DOHH2 (cell line): Measurements from ENCODE around the gene PXK.

Experiments used
- H3F3A ChIP-seq: fragments of 200-600 bp; sonication (generic), shearing (Covaris generic); 2 replicates; pipeline ENCODE4 v1.6.0; 2016; ENCODE audit warnings: antibody characterized with exemption, mild to moderate bottlenecking; ENCODE audit not compliant: control insufficient read depth, insufficient read depth
- H3K27ac ChIP-seq: fragments of 200-600 bp; sonication (generic); 2 replicates; pipeline ENCODE4 v1.5.1; 2014; ENCODE audit warnings: low read depth, mild to moderate bottlenecking, low read length, moderate library complexity
- H3K27me3 ChIP-seq: fragments of 200-600 bp; sonication (generic); 2 replicates; pipeline ENCODE4 v1.6.1; 2014; ENCODE audit warnings: mild to moderate bottlenecking, low read length, mixed read lengths; ENCODE audit not compliant: control insufficient read depth
- H3K36me3 ChIP-seq: fragments of 200-600 bp; sonication (generic); 2 replicates; pipeline ENCODE4 v1.6.1; 2014; ENCODE audit warnings: mild to moderate bottlenecking, low read length, moderate library complexity, mixed read lengths; ENCODE audit not compliant: control insufficient read depth
- H3K4me1 ChIP-seq: fragments of 200-600 bp; sonication (generic); 2 replicates; pipeline ENCODE4 v1.6.1; 2014; ENCODE audit warnings: mild to moderate bottlenecking, low read length, mixed read lengths; ENCODE audit not compliant: control insufficient read depth
- H3K4me2 ChIP-seq: fragments of 200-600 bp; sonication (generic); 2 replicates; pipeline ENCODE4 v1.6.0; 2014; ENCODE audit warnings: mild to moderate bottlenecking, low read length, moderate library complexity
- H3K4me3 ChIP-seq: fragments of 200-600 bp; sonication (generic); 2 replicates; pipeline ENCODE4 v1.5.1; 2014; ENCODE audit warnings: mild to moderate bottlenecking, low read length, mixed read lengths
- H3K79me2 ChIP-seq: fragments of 200-600 bp; sonication (generic); 2 replicates; pipeline ENCODE4 v1.6.1; 2014; ENCODE audit warnings: mild to moderate bottlenecking, low read length, mixed read lengths; ENCODE audit not compliant: control insufficient read depth
- H3K9me2 ChIP-seq: fragments of 200-600 bp; sonication (generic); replicated peaks from 2 replicates; pipeline ENCODE4 v1.6.1; 2014; ENCODE audit warnings: mild to moderate bottlenecking, low read length, mixed read lengths; ENCODE audit not compliant: control insufficient read depth
- H3K9me3 ChIP-seq: fragments of 200-600 bp; sonication (generic); 2 replicates; pipeline ENCODE4 v1.6.1; 2014; ENCODE audit warnings: antibody characterized with exemption, low read length, mixed read lengths; ENCODE audit not compliant: control insufficient read depth, insufficient read depth
- H4K20me1 ChIP-seq: fragments of 200-600 bp; sonication (generic); 2 replicates; pipeline ENCODE4 v1.6.0; 2014; ENCODE audit warnings: low read depth, mild to moderate bottlenecking, antibody characterized with exemption, low read length, moderate library complexity; ENCODE audit not compliant: control insufficient read depth, insufficient read depth
- CTCF ChIP-seq: fragments of 200-600 bp; sonication (generic); IDR thresholded peaks from one replicate; pipeline ENCODE4 v1.5.1; 2014; ENCODE audit warnings: antibody characterized with exemption, mild to moderate bottlenecking, low read depth, low read length; ENCODE audit not compliant: poor library complexity, severe bottlenecking
- EZH2phosphoT487 ChIP-seq: fragments of 200-600 bp; sonication (generic); IDR thresholded peaks from 2 replicates; pipeline ENCODE4 v1.6.1; 2017; ENCODE audit warnings: borderline replicate concordance, mild to moderate bottlenecking, antibody characterized with exemption, low read length, moderate library complexity, mixed read lengths

PXK gene

GRCh38 chr3:58379351-58380073 lies 46.8 kb downstream of the PXK start:
- Histone ChIP-seq H3K27ac (no peak overlapping the region), H3K36me3 (peaks cover 83% of the 10 kb centered on the region)

GRCh38 chr3:58383476-58383875 lies 50.8 kb downstream of the PXK start:
- H3K4me2 ChIP-seq = no peak overlapping the region
- H3K27ac ChIP-seq = no peak overlapping the region

More at GRCh38 chr3:58379351-58380073, 46.8 kb downstream of the PXK start:
- Histone ChIP-seq H3K27me3 (no peaks in the 10 kb centered on the region), H3K4me2 (no peak overlapping the region), H3F3A (peaks cover 19% of the 10 kb centered on the region), H3K9me2 (no peaks in the 10 kb centered on the region), H3K4me1 (peaks cover 27% of the 10 kb centered on the region), H4K20me1 (peaks cover 4% of the 10 kb centered on the region; the same call in 1 of the 2 replicates), H3K79me2 (peaks cover 84% of the 10 kb centered on the region), H3K4me3 (no peak overlapping the region), H3K9me3 (no peaks in the 10 kb centered on the region)
- TF ChIP-seq EZH2phosphoT487 (no peak), CTCF (no peak)

GRCh38 chr3:58383904-58384303 lies 51.2 kb downstream of the PXK start:
- Histone ChIP-seq H3K36me3 (peaks cover 96% of the 10 kb centered on the region), H3K4me3 (no peak overlapping the region), H3K27me3 (no peaks in the 10 kb centered on the region), H3K4me1 (peaks cover 65% of the 10 kb centered on the region), H3K9me3 (no peaks in the 10 kb centered on the region), H3K4me2 (no peak overlapping the region), H3K79me2 (peaks cover 93% of the 10 kb centered on the region), H3F3A (peaks cover 11% of the 10 kb centered on the region), H3K27ac (no peak overlapping the region), H3K9me2 (no peaks in the 10 kb centered on the region), H4K20me1 (0 out of 2 replicates have a peak, but pooled peaks cover 4% of the 10 kb centered on the region)
- TF ChIP-seq EZH2phosphoT487 (no peak), CTCF (no peak)

More at GRCh38 chr3:58383476-58383875, 50.8 kb downstream of the PXK start:
- H3K9me3 ChIP-seq = no peaks in the 10 kb centered on the region
- peaks cover 10% of the 10 kb centered on the region for H3F3A ChIP-seq
- no peaks in the 10 kb centered on the region for H3K27me3 ChIP-seq
- no peaks in the 10 kb centered on the region for H3K9me2 ChIP-seq
- H3K4me1 ChIP-seq = peaks cover 60% of the 10 kb centered on the region
- TF ChIP-seq EZH2phosphoT487 = no peak
- 0 out of 2 replicates have a peak, but pooled peaks cover 4% of the 10 kb centered on the region for H4K20me1 ChIP-seq
- H3K79me2 ChIP-seq = peaks cover 89% of the 10 kb centered on the region
- peaks cover 93% of the 10 kb centered on the region for H3K36me3 ChIP-seq
- H3K4me3 ChIP-seq = no peak overlapping the region
